ENCODE data around the gene PTPRN2.

GRCh38 chr7:157941210-157941609 is 646.4 kb downstream of the PTPRN2 start:
- no peak for TF ChIP-seq CTCF (conservative IDR thresholded peaks at IDR 0.05 in 1 of 2, IDR thresholded peaks at IDR 0.05 in 1 of 2; ENCODE audit: low read depth in 1 of 2, low read length in 2 of 2)
- TF ChIP-seq EZH2 (IDR thresholded peaks at IDR 0.05; ENCODE audit: low read length, missing control alignments): no peak

Measured in fibroblast of lung (primary cell).